ENCODE results near the gene SLC25A42.
"Not testable (repeated sequence)": the region's sequence is repeated elsewhere in the genome, so short reads cannot be mapped to it uniquely, and the experiment has no call there.

SLC25A42 gene

GRCh38 chr19:19131989-19132388 is 68.2 kb downstream of the SLC25A42 start:
- DNase-seq (ENCODE audit: insufficient read length, low spot score) (no peak), FAIRE-seq (no peak)

GRCh38 chr19:19132912-19133311 is 69.1 kb downstream of the SLC25A42 start:
- DNase-seq (ENCODE audit: insufficient read length, low spot score) (no peak), FAIRE-seq (no peak)

GRCh38 chr19:19133985-19134384 is 70.2 kb downstream of the SLC25A42 start:
- DNase-seq (ENCODE audit: insufficient read length, low spot score) (no peak), FAIRE-seq (no peak)

- no peak for DNase-seq (ENCODE audit: insufficient read length, low spot score)
- no peak for FAIRE-seq
These were observed 70.9 kb downstream of the SLC25A42 start for GRCh38 chr19:19134687-19135158.

- DNase-seq (ENCODE audit: insufficient read length, low spot score); FAIRE-seq: not testable (repeated sequence)
These were observed 71.9 kb downstream of the SLC25A42 start for GRCh38 chr19:19135713-19136112.

GRCh38 chr19:19137556-19138108 is 73.8 kb downstream of the SLC25A42 start:
- DNase-seq (ENCODE audit: insufficient read length, low spot score) (no peak), FAIRE-seq (no peak)

- DNase-seq (ENCODE audit: insufficient read length, low spot score) (peak; percentile 100), FAIRE-seq (peak; percentile 98)
These were observed 74.6 kb downstream of the SLC25A42 start, which contains the start of gene TMEM161A for GRCh38 chr19:19138109-19138981. TMEM161A (minus strand) TSS chr19:19138478; CDS start chr19:19138428, 50 bp downstream.

- DNase-seq (ENCODE audit: insufficient read length, low spot score) (no peak), FAIRE-seq (no peak)
These were observed 76.1 kb downstream of the SLC25A42 start for GRCh38 chr19:19139876-19140229.

- FAIRE-seq, result no peak
These were observed 76.7 kb downstream of the SLC25A42 start for GRCh38 chr19:19140476-19140875.

GRCh38 chr19:19142347-19142746 is 78.6 kb downstream of the SLC25A42 start:
- FAIRE-seq (no peak), DNase-seq (ENCODE audit: insufficient read length, low spot score) (no peak)

More at GRCh38 chr19:19140476-19140875, 76.7 kb downstream of the SLC25A42 start:
- no peak for DNase-seq (ENCODE audit: insufficient read length, low spot score)

GRCh38 chr19:19145281-19145680 is 81.5 kb downstream of the SLC25A42 start:
- FAIRE-seq (no peak), DNase-seq (ENCODE audit: insufficient read length, low spot score) (no peak)

GRCh38 chr19:19145684-19146608 is 82.2 kb downstream of the SLC25A42 start:
- peak; percentile 82 for DNase-seq (ENCODE audit: insufficient read length, low spot score)
- FAIRE-seq, result peak; percentile 33

GRCh38 chr19:19146865-19147264 is 83.1 kb downstream of the SLC25A42 start:
- DNase-seq (ENCODE audit: insufficient read length, low spot score), result no peak
- no peak for FAIRE-seq

GRCh38 chr19:19147344-19147743 is 83.5 kb downstream of the SLC25A42 start:
- DNase-seq (ENCODE audit: insufficient read length, low spot score), result no peak
- FAIRE-seq, result no peak

- DNase-seq (ENCODE audit: insufficient read length, low spot score); FAIRE-seq: not testable (repeated sequence)
These were observed 84.7 kb downstream of the SLC25A42 start for GRCh38 chr19:19148504-19148903.

- DNase-seq (ENCODE audit: insufficient read length, low spot score) (no peak), FAIRE-seq (no peak)
These were observed 85.6 kb downstream of the SLC25A42 start for GRCh38 chr19:19149435-19149834.

GRCh38 chr19:19151418-19151817 is 87.6 kb downstream of the SLC25A42 start:
- DNase-seq (ENCODE audit: insufficient read length, low spot score), result no peak
- peak; percentile 52 for FAIRE-seq

GRCh38 chr19:19152668-19153384 is 89.0 kb downstream of the SLC25A42 start:
- no peak for DNase-seq (ENCODE audit: insufficient read length, low spot score)
- FAIRE-seq, result no peak

GRCh38 chr19:19154768-19155494 is 91.1 kb downstream of the SLC25A42 start:
- FAIRE-seq (no peak), DNase-seq (ENCODE audit: insufficient read length, low spot score) (no peak)

Measured in GM19239 (cell line).